Brain pericyte (primary cell): Measurements from ENCODE around the gene B3GALT5.
"Not testable (repeated sequence)": the region's sequence is repeated elsewhere in the genome, so short reads cannot be mapped to it uniquely, and the experiment has no call there.

ENCODE experiments used
- DNase-seq: peaks from one replicate; pipeline ENCODE4 v3.0.0-alpha.2; 2012; ENCODE audit warnings: low read depth, low spot score

Gene B3GALT5

DNA sequence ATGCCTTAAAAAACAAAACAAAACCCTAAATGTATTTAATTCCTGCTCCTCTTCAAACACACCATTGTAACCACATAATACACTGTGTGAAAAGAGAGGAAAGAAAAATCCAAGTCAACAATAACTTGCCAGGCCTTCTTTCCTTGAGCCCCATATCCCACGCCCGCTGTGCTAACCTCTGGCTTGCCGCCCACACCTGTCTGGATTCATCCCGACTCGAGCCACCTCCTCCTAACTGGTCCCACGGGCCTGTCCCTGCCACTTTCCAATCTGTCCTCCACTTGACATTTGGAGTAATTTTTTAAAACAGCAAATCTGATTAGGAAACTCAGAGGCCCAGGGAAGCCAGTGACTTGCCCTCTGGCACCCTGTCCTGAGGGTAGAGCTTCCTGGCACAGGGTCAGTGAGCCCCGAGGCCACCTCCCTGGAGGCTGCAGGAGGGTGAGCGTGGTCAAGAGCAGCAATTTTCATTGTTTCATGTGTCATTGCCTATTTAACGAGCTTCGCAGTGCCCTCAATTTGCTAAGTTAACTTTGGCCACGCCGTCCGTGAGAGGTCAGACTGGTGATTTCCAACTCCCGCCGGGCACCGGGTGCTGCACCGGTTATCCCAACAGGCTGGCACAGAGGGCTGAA, 54.1 kb downstream of the B3GALT5 start:
- no peak for DNase-seq

DNA sequence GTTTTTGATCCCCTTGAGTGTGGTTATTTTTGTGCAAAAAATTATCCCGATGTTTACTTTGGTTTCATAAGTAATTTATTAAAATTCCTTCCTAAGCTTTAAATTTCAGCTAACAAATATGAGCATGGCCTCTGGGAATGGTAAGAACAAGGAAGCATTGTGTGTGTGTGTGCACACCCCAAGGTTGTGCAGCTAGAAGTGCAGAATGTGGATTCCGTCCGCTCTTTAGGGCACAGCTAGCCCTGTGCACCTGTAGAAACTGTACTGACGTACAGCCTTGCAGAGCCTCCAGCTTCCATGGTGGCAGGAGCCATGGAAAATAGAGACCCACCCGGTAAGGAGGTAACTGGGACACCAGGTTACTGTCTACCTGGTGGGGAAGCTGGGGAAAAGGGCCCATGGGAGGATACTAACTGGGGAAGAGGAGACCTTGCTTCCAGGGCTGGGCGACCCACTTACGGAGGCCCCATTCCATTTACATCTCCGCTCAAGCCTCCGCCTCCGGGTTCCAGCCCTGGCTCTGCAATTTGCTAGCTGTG, 54.7 kb downstream of the B3GALT5 start:
- no peak for DNase-seq

DNA sequence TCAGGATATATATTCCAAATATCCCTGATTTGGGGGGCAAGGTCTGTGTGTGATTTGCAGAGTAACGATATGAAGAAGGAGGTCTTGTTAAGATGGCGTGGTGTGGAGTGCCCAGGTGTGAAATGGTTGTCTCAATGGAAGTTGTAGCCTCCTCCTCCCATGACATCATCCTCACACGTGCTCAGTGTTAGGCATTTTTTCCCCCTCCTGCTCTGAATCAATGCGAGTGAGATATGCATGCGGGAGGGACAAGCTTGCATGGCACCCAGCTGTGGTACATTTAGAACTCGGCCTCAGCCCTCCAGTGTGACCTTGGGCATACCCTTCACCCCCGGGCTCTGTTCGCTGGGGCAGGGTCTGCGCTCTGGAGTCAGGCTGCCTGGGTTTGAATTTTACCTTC, 55.6 kb downstream of the B3GALT5 start:
- DNase-seq = no peak

DNA sequence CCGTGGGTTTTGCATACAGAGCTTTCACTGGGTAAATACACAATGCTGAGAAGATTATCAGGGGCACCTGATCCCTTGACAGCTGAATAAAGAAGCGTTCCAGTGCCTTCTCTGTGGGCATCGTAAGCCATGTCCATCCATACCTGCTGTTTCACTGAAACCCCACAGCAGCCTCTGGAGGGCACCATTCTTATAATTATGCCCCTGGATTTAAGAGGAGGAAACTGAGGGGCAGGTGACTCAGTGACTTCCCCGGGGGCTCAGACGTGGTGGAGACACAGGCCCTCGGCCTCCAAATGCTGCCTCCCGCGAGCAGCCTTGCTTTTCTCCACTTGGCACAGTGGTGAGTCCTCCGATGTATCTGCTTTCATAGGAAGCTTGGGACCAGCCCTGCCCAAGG, 56.7 kb downstream of the B3GALT5 start:
- no peak for DNase-seq

DNA sequence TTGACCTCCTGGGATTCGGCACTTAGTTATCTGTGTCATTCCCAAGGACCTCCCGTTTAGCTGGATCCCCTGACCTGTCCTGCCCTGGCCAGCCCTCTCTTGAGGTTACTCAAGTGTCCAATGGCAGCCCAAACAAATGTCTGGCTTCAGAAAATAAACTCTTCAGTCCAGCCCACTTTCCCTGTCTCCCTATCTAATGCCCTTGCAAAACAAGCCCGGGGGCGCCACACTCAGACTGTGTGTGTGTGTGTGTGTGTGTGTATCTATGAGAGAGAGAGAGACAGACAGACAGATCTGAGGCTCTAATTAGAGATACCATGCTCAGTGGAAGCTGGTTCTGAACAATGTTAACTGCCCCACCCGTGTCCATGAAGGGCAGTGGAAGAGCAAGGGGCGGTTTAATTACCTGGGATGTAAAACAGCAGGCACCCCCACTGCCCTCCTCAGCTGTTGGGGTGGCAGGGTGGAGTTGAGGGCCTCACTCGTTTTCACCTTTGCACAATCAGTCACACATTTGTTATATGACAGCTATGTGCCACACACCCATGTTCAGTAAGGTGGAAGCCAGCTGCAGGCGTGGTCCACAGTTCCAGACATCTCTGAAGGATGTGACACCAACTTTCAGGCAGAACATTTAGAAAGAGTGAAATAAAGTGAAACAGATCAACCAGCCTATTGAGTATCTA, 57.4 kb downstream of the B3GALT5 start:
- DNase-seq = no peak

DNA sequence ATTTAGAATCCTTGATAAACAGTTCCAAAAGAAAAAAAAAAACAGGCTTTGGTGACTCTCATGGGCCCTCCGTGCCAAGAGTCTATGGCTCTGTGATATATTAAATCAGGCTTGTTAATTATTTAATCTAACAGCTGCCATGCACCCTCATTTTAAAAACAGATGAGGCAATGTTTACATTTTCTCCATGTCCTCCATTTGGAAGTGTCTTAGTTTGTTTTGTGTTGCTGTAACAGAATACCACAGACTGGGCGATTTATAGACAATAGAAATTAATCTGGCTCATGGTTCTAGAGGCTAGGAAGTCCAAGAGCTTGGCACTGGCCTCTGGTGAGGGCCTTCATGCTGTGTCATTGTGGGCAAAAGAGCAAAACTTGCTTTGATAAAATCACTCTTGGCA, 58.0 kb downstream of the B3GALT5 start:
- DNase-seq = no peak

DNA sequence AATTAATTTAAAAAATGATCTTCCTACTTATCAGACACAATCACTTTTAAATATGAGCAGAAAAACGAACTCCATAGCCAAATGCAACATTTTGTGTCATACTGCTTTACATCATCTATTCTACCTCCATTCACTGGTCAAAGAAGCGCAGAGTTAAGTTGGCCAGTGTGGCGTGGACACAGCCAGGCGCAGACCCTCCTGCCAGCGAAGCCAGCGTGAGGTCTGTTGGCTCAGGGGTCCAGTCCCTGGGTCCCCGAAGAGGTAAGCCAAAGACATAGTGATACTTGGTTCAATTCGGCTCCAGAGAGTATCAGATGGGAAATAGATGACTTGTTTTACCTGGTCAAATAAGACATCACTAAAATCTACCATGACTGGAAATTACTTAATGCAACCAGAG, 59.2 kb downstream of the B3GALT5 start:
- no peak for DNase-seq

DNA sequence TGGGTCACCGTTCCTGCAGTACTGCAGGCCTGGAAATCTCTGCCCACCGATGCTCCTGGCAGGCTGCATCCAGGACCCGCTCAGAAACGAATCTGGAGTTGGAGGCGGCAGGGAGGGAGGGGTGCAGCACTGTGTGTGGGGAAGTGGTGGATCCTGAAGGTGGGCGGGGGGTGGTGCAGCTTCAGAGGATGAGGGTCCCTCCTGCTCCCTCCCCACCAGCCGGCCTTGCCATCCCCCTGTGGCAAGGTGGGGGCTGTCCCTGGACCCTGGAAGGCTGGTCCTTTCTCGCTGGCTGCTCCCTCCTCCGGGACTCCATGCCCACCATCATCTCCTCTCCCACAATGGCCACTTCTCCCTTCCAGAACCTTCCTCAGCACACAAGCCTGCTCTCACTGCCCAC, 60.4 kb downstream of the B3GALT5 start:
- no peak for DNase-seq

DNA sequence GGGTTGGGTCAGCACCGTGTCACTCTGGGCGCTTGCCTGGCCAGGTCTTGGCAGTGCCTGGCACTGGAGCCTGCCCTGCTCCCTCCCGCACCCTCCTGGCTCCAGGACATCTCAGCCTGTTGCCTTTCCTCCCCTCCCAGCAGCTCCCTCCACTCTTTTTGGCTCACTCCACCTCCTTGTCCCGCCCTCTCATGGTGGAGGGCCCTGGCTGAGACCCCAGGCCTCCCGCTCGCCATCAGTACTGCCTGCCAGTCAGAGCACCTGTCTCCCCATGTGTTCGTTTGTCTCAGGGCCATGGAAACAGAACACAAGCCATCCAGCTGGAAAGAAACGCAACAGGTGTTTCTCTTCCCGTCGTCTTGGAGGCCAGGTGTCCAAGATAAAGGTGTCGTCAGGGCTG, 61.0 kb downstream of the B3GALT5 start:
- no peak for DNase-seq

DNA sequence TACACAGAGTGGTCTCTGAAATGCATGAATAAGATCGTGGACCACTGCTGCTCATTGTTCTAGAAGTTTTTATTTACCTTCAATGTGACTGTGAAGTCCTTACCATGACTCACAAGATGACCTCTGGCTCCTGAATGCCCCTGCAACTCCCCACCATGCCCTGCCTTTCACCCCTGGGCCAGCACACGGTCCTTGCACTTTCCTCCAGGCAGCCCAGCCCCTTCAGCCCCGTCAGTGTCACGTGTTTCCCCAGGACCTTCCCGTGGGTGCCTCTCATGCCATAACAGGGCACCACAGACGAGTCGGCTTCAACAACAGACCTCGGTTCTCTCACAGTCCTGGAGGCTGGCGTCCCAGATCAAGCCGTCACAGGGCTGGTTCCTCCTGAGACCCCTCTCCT, 62.1 kb downstream of the B3GALT5 start:
- no peak for DNase-seq

DNA sequence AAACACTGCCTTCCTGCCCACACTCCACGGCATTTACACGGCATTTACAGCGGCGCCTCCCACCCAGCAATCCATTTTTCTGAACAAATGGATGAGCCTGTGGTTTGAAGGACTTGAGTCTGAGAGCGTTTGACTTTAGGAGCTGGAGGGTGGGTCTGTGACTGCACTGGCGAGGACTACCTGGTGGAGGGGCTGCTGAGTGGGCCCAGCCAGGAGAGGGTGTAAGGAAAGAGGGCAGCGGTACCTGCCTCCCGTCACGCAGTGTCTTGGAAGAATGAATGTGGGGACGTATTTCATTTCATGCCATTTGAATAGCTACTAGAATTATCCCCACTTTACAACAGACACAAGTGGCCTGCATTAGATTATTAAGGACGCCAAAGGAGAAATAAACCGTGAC, 62.9 kb downstream of the B3GALT5 start:
- DNase-seq = no peak

DNA sequence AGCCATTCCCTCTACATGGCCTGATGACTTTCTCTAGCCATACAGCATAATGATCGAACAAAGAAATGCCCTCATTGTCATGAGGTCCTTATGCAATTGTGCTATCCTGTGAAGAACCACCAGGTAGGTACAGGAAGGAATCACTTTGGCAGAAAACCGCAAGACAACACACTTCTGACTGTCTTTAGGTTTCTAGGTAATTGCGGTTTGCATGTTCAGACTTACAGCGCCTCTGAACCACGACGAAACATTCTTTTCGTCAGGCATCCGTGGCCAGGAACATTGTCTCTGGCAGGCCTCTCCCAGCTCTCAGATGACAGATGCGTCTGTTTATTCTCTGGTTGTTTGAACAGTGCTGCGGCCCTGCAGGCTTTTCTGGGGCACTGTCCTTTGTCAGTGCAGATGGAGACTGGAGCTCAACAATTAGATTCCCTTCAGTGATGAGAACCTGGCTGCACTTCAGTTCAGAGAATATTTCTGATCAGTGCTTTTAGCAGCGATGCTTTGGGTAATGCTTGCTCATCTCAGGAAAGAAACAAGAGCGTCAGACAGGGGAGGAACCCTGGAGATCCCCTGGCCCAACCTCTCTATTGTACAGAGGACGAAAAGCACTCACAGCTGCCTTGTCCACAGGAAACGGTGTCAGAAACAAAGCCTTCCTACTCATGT, 63.4 kb downstream of the B3GALT5 start:
- no peak for DNase-seq

DNA sequence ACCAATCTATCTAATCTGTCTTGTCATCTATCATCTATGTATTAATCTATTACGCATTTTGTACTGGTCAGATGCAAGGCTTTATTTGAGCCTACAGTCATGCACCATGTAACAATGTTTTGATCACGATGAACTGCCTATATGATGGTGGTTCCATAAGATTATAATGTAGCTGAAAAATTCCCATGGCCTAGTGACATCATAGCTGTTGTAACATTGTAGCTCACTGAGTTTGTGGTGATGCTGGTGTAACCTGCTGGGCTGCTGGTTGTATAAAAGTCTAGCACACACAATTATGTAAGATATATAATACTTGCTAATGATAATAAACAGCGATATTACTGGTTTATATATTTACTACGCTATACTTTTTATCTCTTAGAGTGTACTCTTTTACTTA, 67.5 kb downstream of the B3GALT5 start:
- no peak for DNase-seq

DNA sequence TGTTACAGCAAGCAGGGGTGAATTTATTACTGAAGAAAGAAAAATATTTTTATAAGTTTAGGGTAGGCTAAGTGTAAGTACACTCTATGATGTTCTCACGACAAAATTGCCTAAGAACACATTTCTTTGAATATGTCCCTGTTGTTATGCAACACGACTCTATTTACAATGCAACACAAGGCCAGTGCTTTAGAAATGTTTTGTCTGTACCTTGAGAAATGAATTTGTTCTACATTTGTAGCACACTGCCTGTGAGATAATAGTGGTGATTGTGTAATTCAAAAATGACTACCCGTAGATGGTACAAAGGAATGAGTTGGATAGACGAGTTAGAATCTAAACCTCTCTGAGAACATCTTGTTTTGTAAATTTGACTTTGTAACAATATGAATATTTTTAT, 68.5 kb downstream of the B3GALT5 start:
- no peak for DNase-seq

DNA sequence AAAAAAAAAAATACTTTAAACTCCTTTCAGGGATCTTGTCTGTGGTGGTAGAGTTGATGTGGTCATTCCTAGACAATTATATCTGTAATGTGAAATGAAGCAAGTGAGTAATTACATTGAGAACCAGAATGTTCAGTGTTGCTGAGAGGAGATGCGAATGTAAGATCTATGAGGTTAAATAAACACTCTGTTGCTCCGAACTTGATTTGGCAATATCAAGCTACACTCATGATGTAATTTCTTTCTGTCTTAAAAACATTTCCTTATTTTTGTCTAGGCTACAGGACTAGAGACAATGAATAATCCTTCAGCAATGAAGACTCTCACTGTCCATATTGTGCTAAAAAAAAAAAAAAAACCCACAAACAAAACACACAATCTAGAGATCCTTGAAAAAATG, 69.1 kb downstream of the B3GALT5 start:
- no peak for DNase-seq

DNA sequence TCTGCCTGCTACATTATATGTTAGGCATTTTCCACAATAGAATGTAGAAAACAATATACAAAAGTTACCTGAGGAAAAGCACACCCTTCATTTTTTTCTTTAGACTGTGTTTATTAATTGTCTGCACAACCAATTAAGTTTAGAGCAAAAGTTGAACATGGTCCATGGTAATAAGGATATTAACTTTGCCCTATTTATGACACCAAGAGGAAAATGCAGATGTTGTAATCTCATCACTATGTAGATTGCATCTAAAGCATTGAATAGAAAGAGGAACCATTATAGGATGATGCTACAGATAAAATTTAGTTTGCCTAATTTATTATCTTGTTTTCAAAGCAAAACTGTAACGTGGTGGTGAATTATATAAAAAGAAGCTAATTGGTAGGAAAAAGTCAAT, 72.5 kb downstream of the B3GALT5 start:
- no peak for DNase-seq

DNA sequence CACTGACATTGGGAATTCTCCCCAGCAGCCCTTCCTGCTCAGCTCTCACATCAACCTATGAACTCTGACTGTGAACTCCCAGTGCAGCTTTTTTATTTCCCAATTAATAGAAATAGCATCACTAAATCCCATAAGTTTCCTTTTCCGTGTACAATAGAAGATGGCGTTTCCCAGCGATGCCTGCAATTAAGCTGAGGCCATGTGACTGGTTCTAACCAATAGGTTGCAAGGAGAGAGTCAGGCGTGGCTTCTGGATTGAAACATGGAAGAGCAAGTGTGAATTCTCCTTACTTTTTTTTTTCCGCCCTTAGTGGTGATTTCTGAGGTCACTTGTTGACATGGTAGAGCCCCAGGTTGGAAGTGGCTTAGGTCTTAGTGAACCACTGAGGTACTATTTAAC, 73.3 kb downstream of the B3GALT5 start:
- no peak for DNase-seq

DNA sequence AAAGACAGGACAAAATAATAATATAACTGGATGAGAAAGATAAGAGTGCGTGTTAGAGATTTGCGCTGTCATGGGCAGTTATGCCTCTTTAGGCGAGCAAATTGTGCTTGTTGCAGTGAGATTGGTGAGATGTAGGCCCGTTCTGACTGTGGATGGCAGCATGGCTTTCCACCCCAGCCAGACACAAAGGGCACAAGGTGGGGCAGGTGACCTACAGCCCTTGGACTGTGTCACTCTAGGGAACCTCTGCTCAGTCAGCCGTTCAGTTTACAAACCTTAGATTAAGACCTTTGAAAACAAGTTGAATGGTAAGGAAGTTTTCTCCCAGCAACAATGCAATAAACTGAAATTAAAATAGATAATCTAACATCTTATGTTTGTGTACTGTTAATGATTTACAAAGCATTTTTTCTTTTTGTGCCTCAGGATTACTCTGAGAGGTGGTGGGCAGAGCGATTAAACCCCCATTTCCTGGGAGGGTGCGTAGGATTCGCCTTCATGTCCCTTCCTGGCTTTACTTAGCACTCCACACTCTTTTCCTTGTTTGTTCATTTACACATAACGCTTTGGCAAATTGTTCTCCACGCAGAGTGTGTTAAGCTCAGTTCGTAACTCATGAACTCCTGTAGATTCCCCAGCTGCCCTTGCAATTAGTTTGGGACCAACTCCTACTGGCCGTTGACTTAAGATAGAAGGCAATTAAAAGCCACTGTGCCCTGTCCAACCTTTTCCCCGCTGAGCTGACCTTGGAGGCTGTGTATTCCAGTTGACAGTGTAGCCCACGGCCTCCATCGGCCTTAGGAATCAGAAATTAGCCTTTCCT, 74.1 kb downstream of the B3GALT5 start:
- no peak for DNase-seq

DNA sequence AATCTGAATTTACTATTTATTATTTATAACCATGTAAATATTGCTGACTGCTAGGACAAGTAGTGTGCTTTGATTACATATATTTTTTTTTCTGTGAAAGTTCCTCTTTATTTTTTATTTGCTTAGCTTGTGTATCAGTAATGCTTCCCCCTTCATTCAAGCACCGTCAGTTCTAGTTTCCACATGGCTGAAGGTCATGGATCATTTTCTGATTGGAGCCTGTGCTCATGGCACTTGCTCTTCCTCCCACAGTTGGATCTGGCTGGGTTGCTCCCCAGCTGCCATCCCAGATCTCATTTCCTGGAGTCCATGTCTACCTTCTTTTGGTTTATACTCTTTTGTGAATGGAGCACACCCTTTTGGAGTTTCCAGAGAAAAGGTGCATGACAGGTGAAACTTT, 75.3 kb downstream of the B3GALT5 start:
- no peak for DNase-seq

DNA sequence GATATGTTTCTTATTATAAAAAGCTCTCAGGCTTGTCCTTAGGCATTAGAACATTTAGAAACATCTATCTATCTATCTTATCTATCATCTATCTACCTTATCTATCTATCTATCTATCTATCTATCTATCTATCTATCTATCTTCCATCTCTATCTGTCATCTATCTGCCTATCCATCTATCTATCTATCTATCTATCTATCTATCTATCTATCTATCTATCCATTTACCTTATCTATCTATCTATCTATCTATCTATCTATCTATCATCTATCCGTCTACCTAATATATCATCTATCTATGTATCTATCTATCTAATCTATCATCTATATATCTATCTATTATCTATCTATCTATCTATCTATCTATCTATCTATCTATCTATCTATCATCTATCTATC, 77.1 kb downstream of the B3GALT5 start:
- DNase-seq = not testable (repeated sequence)

DNA sequence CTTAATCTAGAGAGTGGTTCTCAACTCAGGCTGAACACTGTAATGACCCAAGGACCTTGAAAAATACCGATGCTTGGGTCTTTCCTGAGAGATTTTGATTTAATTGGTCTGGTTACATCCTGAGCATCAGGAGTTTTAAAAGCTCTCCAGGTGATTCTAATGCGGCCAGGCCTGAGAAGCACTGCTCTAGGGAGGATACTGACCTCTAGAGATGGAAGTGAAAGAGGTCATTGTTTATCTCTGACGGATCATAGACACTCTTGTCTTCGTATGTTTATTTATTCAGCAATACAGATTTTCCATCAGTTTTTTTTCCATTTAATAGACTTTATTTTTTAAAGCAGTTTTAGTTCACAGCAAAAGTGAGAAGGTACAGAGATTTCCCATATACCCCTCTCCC, 77.7 kb downstream of the B3GALT5 start:
- DNase-seq = no peak

DNA sequence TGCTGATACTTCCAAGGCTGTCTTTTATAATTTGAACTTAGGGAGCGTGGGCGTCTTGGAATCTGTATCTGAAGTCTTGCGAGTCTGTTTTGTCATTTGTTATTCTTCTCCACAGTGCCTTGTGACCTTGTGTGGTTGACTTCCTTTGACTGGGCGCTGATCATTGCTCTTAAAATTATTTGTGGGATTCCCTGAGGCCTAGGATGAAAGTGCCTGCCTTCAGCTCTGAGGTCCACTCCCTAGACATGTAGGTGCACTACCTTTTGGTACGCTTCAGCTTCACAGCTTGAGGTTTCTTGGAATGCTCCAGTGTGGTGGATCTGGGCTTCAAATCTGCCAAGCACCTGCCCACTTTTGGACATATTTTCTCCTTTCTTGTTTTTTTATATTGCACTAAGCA, 82.0 kb downstream of the B3GALT5 start:
- DNase-seq = no peak
